Lower leg skin (tissue), 3 donors: ENCODE data around the gene EPHB3.

ENCODE experiments used
- CTCF ChIP-seq, 3 donors: fragments of 450-650 bp; IDR thresholded peaks; one replicate each; pipeline ENCODE4 v1.5.1; 2016; ENCODE audit warnings: antibody characterized with exemption in 3 of 3, mild to moderate bottlenecking in 3 of 3, moderate library complexity in 2 of 3
- POLR2A ChIP-seq, 2 donors: fragments of 450-650 bp; IDR thresholded peaks; one replicate each; pipeline ENCODE4 v1.6.1; 2016 to 2017; ENCODE audit warnings: antibody characterized with exemption in 2 of 2, mild to moderate bottlenecking in 1 of 2, moderate library complexity in 1 of 2

- TF ChIP-seq CTCF (IDR thresholded peaks at IDR 0.05), result no peak
- no peak for TF ChIP-seq POLR2A (IDR thresholded peaks at IDR 0.05)
Observed at GRCh38 chr3:184523825-184524615, 37.6 kb upstream of the EPHB3 start.
